Right atrium auricular region (tissue), 2 donors: ENCODE results near the gene SAPCD2. TPM values are rescaled to one million over a fixed set of nuclear protein-coding genes. Genes with fewer than 3 reads are reported as not detected.

ENCODE experiments used
- DNase-seq: peaks from one replicate; pipeline ENCODE4 v3.0.0-alpha.2; 2019; ENCODE audit warnings: low spot score
- H3K27ac ChIP-seq, 2 donors: fragments of 200-600 bp; sonication (generic); 1 replicate in 1 of 2; 2 replicates in 1 of 2; pipeline ENCODE4 v1.5.1; 2016 to 2019
- H3K27me3 ChIP-seq, 2 donors: fragments of 200-600 bp; sonication (generic); one replicate each; pipeline versions ENCODE4 v1.5.1 to v1.6.0; 2017 to 2019
- H3K36me3 ChIP-seq: fragments of 200-600 bp; sonication (generic); one replicate; pipeline ENCODE4 v1.5.1; 2016
- H3K4me1 ChIP-seq, 2 donors: fragments of 200-600 bp; sonication (generic); one replicate each; pipeline versions ENCODE4 v1.5.1 to v1.6.0; 2017 to 2019
- H3K4me3 ChIP-seq, 2 donors: fragments of 200-600 bp; sonication (generic); 1 replicate in 1 of 2; 2 replicates in 1 of 2; pipeline ENCODE4 v1.5.1; 2017 to 2019; ENCODE audit warnings: mild to moderate bottlenecking in 1 of 2, moderate library complexity in 1 of 2
- H3K9me3 ChIP-seq, 2 donors: fragments of 200-600 bp; sonication (generic); one replicate each; pipeline ENCODE4 v1.5.1; 2019
- total RNA-seq, 2 donors: library from RNA; depleted of rRNA; stranded (reverse); fragments of >200 nt; gene quantifications; one replicate each; pipeline ENCODE4 v1.1.0, GENCODE V29; 2016
- TF ChIP-seq, protein P1 (sequence below), 2 donors: fragments of 200-600 bp; sonication (generic); IDR thresholded peaks; one replicate each; pipeline ENCODE4 v1.5.1; 2019; ENCODE audit warnings: antibody characterized with exemption in 2 of 2

Gene SAPCD2
- total RNA-seq, 2 donors from 2014 or later: 0.12 to 0.63 TPM

GRCh38 chr9:137042751-137043727 lies 27.3 kb downstream of the SAPCD2 start:
- TF ChIP-seq, protein P1, sequence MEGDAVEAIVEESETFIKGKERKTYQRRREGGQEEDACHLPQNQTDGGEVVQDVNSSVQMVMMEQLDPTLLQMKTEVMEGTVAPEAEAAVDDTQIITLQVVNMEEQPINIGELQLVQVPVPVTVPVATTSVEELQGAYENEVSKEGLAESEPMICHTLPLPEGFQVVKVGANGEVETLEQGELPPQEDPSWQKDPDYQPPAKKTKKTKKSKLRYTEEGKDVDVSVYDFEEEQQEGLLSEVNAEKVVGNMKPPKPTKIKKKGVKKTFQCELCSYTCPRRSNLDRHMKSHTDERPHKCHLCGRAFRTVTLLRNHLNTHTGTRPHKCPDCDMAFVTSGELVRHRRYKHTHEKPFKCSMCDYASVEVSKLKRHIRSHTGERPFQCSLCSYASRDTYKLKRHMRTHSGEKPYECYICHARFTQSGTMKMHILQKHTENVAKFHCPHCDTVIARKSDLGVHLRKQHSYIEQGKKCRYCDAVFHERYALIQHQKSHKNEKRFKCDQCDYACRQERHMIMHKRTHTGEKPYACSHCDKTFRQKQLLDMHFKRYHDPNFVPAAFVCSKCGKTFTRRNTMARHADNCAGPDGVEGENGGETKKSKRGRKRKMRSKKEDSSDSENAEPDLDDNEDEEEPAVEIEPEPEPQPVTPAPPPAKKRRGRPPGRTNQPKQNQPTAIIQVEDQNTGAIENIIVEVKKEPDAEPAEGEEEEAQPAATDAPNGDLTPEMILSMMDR (IDR thresholded peaks at IDR 0.05): no peak
- Histone ChIP-seq H3K4me3 (peak overlapping the region; percentile 14 to 60), H3K27me3 (no peaks in the 10 kb centered on the region), H3K36me3 (peaks cover 23% of the 10 kb centered on the region), H3K27ac (peak overlapping the region; percentile 58 to 73), H3K9me3 (no peaks in the 10 kb centered on the region), H3K4me1 (peaks cover 0 to 44% of the 10 kb centered on the region in 2 donors)
- peak; percentile 80 for DNase-seq

DNA sequence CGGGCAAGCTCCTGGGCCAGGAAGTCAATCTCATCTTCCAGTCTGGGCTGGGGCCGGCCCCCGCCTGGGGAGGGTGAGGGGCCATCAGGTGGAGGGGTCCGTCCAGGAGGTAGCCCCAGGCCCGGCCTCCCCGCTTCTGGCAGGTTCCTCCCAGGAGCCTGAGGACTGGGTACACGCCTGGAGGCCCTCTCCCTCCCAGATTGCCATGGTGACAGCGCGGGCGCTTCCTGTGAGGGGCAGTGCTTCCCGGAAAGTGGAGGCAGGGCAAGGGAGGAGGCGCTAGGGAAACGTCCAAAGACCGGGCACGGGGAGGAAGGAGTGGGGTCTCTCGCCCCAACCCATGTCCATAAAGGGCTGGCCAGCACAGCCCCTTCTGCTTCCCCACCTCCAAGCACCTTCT lies 29.2 kb downstream of the SAPCD2 start:
- H3K27me3 ChIP-seq: no peaks in the 10 kb centered on the region
- no peak for DNase-seq
- H3K27ac ChIP-seq: no peak overlapping the region
- H3K4me3 ChIP-seq: no peak overlapping the region
- H3K9me3 ChIP-seq: no peaks in the 10 kb centered on the region
- H3K36me3 ChIP-seq: peaks cover 23% of the 10 kb centered on the region
- peaks cover 0 to 37% of the 10 kb centered on the region in 2 donors for H3K4me1 ChIP-seq
- TF ChIP-seq, protein P1 (IDR thresholded peaks at IDR 0.05): no peak

DNA sequence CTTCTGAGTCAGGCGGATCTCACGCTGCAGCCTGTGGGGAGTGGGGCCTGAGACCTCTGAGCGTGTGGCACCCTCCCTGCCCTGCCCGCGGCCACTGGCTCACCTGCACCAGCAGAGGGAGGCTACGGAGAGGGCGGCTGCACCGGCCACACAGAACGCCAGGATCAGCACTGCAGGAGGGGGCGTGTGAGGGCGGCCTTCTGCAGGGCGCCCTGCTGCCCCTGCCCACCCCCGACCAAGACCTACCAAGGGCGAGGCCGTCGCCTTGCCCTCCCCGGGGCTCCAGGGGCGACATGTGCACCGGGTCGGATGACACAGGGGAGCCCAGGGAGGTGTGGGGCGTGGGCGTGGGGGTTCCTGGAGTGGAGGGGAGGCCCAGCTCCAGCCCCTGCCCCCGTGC lies 29.8 kb downstream of the SAPCD2 start:
- Histone ChIP-seq H3K9me3 (no peaks in the 10 kb centered on the region), H3K4me1 (peaks cover 0 to 36% of the 10 kb centered on the region in 2 donors), H3K27ac (no peak overlapping the region), H3K27me3 (no peaks in the 10 kb centered on the region), H3K4me3 (no peak overlapping the region), H3K36me3 (peaks cover 23% of the 10 kb centered on the region)
- no peak for DNase-seq
- TF ChIP-seq, protein P1 (IDR thresholded peaks at IDR 0.05): no peak

- Histone ChIP-seq H3K36me3 (peaks cover 23% of the 10 kb centered on the region), H3K4me1 (peaks cover 0 to 36% of the 10 kb centered on the region in 2 donors), H3K27ac (no peak overlapping the region), H3K27me3 (no peaks in the 10 kb centered on the region), H3K4me3 (no peak overlapping the region), H3K9me3 (no peaks in the 10 kb centered on the region)
- DNase-seq: no peak
- TF ChIP-seq, protein P1 (IDR thresholded peaks at IDR 0.05): no peak
Observed at GRCh38 chr9:137039611-137040366, 30.6 kb downstream of the SAPCD2 start.

GRCh38 chr9:137038916-137039315 lies 31.4 kb downstream of the SAPCD2 start:
- no peak overlapping the region for H3K4me3 ChIP-seq
- H3K9me3 ChIP-seq: no peaks in the 10 kb centered on the region
- H3K4me1 ChIP-seq: peaks cover 0 to 33% of the 10 kb centered on the region in 2 donors
- DNase-seq: no peak
- no peaks in the 10 kb centered on the region for H3K27me3 ChIP-seq
- H3K27ac ChIP-seq: no peak overlapping the region
- TF ChIP-seq, protein P1 (IDR thresholded peaks at IDR 0.05): no peak
- peaks cover 23% of the 10 kb centered on the region for H3K36me3 ChIP-seq
